WTC11 (cell line): ENCODE results near the gene TBC1D14. TPM values are rescaled to one million over a fixed set of nuclear protein-coding genes. Genes with fewer than 3 reads are reported as not detected.

ENCODE experiments used
- ATAC-seq: fragments of 200-7000 bp; cut with Tn5 transposase; 2 replicates; pipeline ENCODE4 v1.10.0; 2021; ENCODE audit warnings: mild to moderate bottlenecking, moderate library complexity
- CTCF ChIA-PET: fragments of 300-600 bp; sonication (Branson Sonifier 250); formaldehyde crosslinking; loops from one replicate; lab custom pipeline; 2021; ENCODE audit warnings: antibody characterized with exemption; lab: Charles Lee
- POLR2A ChIA-PET: fragments of 350-600 bp; sonication (Branson Sonifier 250); formaldehyde crosslinking; loops from one replicate; lab custom pipeline; 2021; ENCODE audit warnings: antibody characterized with exemption; lab: Charles Lee
- DNase-seq: peaks from one replicate; pipeline ENCODE4 v3.0.0; 2021; ENCODE audit warnings: low spot score
- H3K27ac Mint-ChIP-seq: 2 replicates; pipeline ENCODE4 v1.8.0; 2021; ENCODE audit warnings: mixed read lengths
- H3K27me3 Mint-ChIP-seq: 2 replicates; pipeline ENCODE4 v1.8.0; 2021; ENCODE audit warnings: low read depth, mild to moderate bottlenecking, moderate library complexity, mixed read lengths
- H3K36me3 Mint-ChIP-seq: 2 replicates; pipeline ENCODE4 v1.8.0; 2021; ENCODE audit warnings: mixed read lengths
- H3K4me1 Mint-ChIP-seq: 2 replicates; pipeline ENCODE4 v1.8.0; 2022; ENCODE audit warnings: mixed read lengths
- H3K4me3 Mint-ChIP-seq: 2 replicates; pipeline ENCODE4 v1.8.0; 2021; ENCODE audit warnings: mild to moderate bottlenecking, moderate library complexity, mixed read lengths
- H3K9me3 Mint-ChIP-seq: 2 replicates; pipeline ENCODE4 v1.8.0; 2021; ENCODE audit warnings: mixed read lengths
- CREM ChIP-seq: sonication (generic); formaldehyde crosslinking; IDR thresholded peaks from 2 replicates; pipeline ENCODE4 v1.8.1; 2022; ENCODE audit warnings: mild to moderate bottlenecking, missing genetic modification reagents, moderate library complexity
- EMX1 ChIP-seq: fragments of 250-450 bp; sonication (Bioruptor Pico); IDR thresholded peaks from 2 replicates; pipeline ENCODE4 v1.8.0; 2021; ENCODE audit warnings: mild to moderate bottlenecking
- FOXJ3 ChIP-seq: sonication (generic); formaldehyde crosslinking; IDR thresholded peaks from 2 replicates; pipeline ENCODE4 v1.9.0; 2021; ENCODE audit warnings: missing genetic modification reagents, mild to moderate bottlenecking, borderline replicate concordance
- FOXK1 ChIP-seq: sonication (generic); formaldehyde crosslinking; IDR thresholded peaks from 2 replicates; pipeline ENCODE4 v1.8.0; 2022; ENCODE audit warnings: mild to moderate bottlenecking, moderate library complexity, missing genetic modification reagents
- HMGA2 ChIP-seq: fragments of 250-450 bp; sonication (Bioruptor Pico); IDR thresholded peaks from 2 replicates; pipeline ENCODE4 v1.4.0; 2021; ENCODE audit warnings: mild to moderate bottlenecking, moderate library complexity
- NFE2L1 ChIP-seq: sonication (generic); formaldehyde crosslinking; IDR thresholded peaks from 2 replicates; pipeline ENCODE4 v1.8.1; 2023; ENCODE audit warnings: missing genetic modification reagents
- TEAD4 ChIP-seq: sonication (generic); formaldehyde crosslinking; IDR thresholded peaks from 2 replicates; pipeline ENCODE4 v1.8.0; 2022; ENCODE audit warnings: mild to moderate bottlenecking, missing genetic modification reagents
- TP53 ChIP-seq: sonication (generic); formaldehyde crosslinking; IDR thresholded peaks from 2 replicates; pipeline ENCODE4 v1.8.1; 2023; ENCODE audit warnings: mild to moderate bottlenecking, missing genetic modification reagents
- ZNF263 ChIP-seq: sonication (generic); formaldehyde crosslinking; IDR thresholded peaks from 2 replicates; pipeline ENCODE4 v1.8.1; 2022; ENCODE audit warnings: low read depth, mild to moderate bottlenecking, moderate library complexity, missing genetic modification reagents
- ZNF317 ChIP-seq: sonication (generic); formaldehyde crosslinking; IDR thresholded peaks from 2 replicates; pipeline ENCODE4 v1.8.1; 2023; ENCODE audit warnings: low read depth, mild to moderate bottlenecking, moderate library complexity, missing genetic modification reagents, borderline replicate concordance
- ZNF423 ChIP-seq: fragments of 250-450 bp; sonication (Bioruptor Pico); IDR thresholded peaks from 2 replicates; pipeline ENCODE4 v2.1.2; 2022; ENCODE audit warnings: mild to moderate bottlenecking, moderate library complexity
- total RNA-seq: library from RNA; stranded (reverse); gene quantifications from 3 replicates; pipeline ENCODE4 v1.2.3, GENCODE V29; 2021
- TF ChIP-seq, protein P1 (sequence below): fragments of 250-450 bp; sonication (Bioruptor Pico); IDR thresholded peaks from 2 replicates; pipeline ENCODE4 v1.9.0; 2021; ENCODE audit warnings: mild to moderate bottlenecking, borderline replicate concordance
- TF ChIP-seq, protein P2 (sequence below): sonication (generic); formaldehyde crosslinking; IDR thresholded peaks from 2 replicates; pipeline ENCODE4 v1.8.0; 2023; ENCODE audit warnings: mild to moderate bottlenecking, missing genetic modification reagents
- TF ChIP-seq, protein P3 (sequence below): sonication (generic); formaldehyde crosslinking; IDR thresholded peaks from 2 replicates; pipeline ENCODE4 v1.8.1; 2022; ENCODE audit warnings: missing genetic modification reagents, borderline replicate concordance
- TF ChIP-seq, protein P4 (sequence below): sonication (generic); formaldehyde crosslinking; IDR thresholded peaks from 2 replicates; pipeline ENCODE4 v1.8.1; 2023; ENCODE audit warnings: mild to moderate bottlenecking, moderate library complexity, missing genetic modification reagents
- TF ChIP-seq, protein P5 (sequence below): sonication (generic); formaldehyde crosslinking; IDR thresholded peaks from 2 replicates; pipeline ENCODE4 v1.8.1; 2023; ENCODE audit warnings: mild to moderate bottlenecking, missing genetic modification reagents
- TF ChIP-seq, protein P6 (sequence below): sonication (generic); formaldehyde crosslinking; conservative IDR thresholded peaks from 2 replicates; pipeline ENCODE4 v1.8.1; 2022; ENCODE audit warnings: mild to moderate bottlenecking, missing genetic modification reagents

The TBC1D14 gene
- total RNA-seq, 1 experiment from 2014 or later = 45.1 TPM

DNA sequence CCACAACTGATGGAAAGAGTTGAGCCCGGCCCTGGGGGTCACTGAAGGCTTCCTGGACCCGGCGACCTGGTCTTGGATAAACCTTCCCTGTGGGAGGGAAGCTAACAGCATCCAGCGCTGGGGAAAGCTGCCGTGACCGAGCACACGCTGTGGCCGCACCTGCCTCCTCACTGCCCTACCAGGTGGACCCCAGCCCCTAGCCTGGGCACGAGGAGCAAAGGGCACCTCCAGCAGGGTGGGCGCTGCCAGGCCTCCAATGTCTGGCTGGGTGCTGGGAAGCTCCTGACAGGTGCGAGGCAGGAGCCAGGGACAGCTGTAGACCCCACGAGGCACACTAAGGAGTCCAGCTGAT, 141.5 kb downstream of the TBC1D14 start:
- Mint-ChIP-seq H3K9me3 (no peaks in the 10 kb centered on the region), H3K27me3 (no peaks in the 10 kb centered on the region), H3K36me3 (peaks cover 7% of the 10 kb centered on the region), H3K4me3 (no peak overlapping the region), H3K27ac (no peak overlapping the region), H3K4me1 (peaks cover 19% of the 10 kb centered on the region)
- CTCF ChIA-PET = interaction anchor here (1.4 to 1.9 kb wide), 2 partner anchors 8 to 16 kb away, joined by 3 to 6 read pairs; partner anchors contain the start of genes GRPEL1 and TADA2B
- POLR2A ChIA-PET = no interaction called here
- DNase-seq (no peak), ATAC-seq (no peak)
- TF ChIP-seq TEAD4 (no peak), FOXJ3 (CRISPR knock-in tag) (no peak), ZNF263 (CRISPR knock-in tag) (no peak), EMX1 (no peak), HMGA2 (CRISPR knock-in tag) (no peak), FOXK1 (CRISPR knock-in tag) (no peak), ZNF317 (CRISPR knock-in tag) (no peak)
- TF ChIP-seq, protein P1, sequence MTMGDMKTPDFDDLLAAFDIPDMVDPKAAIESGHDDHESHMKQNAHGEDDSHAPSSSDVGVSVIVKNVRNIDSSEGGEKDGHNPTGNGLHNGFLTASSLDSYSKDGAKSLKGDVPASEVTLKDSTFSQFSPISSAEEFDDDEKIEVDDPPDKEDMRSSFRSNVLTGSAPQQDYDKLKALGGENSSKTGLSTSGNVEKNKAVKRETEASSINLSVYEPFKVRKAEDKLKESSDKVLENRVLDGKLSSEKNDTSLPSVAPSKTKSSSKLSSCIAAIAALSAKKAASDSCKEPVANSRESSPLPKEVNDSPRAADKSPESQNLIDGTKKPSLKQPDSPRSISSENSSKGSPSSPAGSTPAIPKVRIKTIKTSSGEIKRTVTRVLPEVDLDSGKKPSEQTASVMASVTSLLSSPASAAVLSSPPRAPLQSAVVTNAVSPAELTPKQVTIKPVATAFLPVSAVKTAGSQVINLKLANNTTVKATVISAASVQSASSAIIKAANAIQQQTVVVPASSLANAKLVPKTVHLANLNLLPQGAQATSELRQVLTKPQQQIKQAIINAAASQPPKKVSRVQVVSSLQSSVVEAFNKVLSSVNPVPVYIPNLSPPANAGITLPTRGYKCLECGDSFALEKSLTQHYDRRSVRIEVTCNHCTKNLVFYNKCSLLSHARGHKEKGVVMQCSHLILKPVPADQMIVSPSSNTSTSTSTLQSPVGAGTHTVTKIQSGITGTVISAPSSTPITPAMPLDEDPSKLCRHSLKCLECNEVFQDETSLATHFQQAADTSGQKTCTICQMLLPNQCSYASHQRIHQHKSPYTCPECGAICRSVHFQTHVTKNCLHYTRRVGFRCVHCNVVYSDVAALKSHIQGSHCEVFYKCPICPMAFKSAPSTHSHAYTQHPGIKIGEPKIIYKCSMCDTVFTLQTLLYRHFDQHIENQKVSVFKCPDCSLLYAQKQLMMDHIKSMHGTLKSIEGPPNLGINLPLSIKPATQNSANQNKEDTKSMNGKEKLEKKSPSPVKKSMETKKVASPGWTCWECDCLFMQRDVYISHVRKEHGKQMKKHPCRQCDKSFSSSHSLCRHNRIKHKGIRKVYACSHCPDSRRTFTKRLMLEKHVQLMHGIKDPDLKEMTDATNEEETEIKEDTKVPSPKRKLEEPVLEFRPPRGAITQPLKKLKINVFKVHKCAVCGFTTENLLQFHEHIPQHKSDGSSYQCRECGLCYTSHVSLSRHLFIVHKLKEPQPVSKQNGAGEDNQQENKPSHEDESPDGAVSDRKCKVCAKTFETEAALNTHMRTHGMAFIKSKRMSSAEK (CRISPR knock-in tag) = no peak
- TF ChIP-seq, protein P2, sequence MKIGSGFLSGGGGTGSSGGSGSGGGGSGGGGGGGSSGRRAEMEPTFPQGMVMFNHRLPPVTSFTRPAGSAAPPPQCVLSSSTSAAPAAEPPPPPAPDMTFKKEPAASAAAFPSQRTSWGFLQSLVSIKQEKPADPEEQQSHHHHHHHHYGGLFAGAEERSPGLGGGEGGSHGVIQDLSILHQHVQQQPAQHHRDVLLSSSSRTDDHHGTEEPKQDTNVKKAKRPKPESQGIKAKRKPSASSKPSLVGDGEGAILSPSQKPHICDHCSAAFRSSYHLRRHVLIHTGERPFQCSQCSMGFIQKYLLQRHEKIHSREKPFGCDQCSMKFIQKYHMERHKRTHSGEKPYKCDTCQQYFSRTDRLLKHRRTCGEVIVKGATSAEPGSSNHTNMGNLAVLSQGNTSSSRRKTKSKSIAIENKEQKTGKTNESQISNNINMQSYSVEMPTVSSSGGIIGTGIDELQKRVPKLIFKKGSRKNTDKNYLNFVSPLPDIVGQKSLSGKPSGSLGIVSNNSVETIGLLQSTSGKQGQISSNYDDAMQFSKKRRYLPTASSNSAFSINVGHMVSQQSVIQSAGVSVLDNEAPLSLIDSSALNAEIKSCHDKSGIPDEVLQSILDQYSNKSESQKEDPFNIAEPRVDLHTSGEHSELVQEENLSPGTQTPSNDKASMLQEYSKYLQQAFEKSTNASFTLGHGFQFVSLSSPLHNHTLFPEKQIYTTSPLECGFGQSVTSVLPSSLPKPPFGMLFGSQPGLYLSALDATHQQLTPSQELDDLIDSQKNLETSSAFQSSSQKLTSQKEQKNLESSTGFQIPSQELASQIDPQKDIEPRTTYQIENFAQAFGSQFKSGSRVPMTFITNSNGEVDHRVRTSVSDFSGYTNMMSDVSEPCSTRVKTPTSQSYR (CRISPR knock-in tag) = no peak
- TF ChIP-seq, protein P3, sequence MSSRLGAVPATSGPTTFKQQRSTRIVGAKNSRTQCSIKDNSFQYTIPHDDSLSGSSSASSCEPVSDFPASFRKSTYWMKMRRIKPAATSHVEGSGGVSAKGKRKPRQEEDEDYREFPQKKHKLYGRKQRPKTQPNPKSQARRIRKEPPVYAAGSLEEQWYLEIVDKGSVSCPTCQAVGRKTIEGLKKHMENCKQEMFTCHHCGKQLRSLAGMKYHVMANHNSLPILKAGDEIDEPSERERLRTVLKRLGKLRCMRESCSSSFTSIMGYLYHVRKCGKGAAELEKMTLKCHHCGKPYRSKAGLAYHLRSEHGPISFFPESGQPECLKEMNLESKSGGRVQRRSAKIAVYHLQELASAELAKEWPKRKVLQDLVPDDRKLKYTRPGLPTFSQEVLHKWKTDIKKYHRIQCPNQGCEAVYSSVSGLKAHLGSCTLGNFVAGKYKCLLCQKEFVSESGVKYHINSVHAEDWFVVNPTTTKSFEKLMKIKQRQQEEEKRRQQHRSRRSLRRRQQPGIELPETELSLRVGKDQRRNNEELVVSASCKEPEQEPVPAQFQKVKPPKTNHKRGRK (CRISPR knock-in tag) = no peak
- TF ChIP-seq, protein P4, sequence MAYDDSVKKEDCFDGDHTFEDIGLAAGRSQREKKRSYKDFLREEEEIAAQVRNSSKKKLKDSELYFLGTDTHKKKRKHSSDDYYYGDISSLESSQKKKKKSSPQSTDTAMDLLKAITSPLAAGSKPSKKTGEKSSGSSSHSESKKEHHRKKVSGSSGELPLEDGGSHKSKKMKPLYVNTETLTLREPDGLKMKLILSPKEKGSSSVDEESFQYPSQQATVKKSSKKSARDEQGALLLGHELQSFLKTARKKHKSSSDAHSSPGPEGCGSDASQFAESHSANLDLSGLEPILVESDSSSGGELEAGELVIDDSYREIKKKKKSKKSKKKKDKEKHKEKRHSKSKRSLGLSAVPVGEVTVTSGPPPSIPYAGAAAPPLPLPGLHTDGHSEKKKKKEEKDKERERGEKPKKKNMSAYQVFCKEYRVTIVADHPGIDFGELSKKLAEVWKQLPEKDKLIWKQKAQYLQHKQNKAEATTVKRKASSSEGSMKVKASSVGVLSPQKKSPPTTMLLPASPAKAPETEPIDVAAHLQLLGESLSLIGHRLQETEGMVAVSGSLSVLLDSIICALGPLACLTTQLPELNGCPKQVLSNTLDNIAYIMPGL (CRISPR knock-in tag) = no peak
- TF ChIP-seq, protein P5, sequence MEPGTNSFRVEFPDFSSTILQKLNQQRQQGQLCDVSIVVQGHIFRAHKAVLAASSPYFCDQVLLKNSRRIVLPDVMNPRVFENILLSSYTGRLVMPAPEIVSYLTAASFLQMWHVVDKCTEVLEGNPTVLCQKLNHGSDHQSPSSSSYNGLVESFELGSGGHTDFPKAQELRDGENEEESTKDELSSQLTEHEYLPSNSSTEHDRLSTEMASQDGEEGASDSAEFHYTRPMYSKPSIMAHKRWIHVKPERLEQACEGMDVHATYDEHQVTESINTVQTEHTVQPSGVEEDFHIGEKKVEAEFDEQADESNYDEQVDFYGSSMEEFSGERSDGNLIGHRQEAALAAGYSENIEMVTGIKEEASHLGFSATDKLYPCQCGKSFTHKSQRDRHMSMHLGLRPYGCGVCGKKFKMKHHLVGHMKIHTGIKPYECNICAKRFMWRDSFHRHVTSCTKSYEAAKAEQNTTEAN (CRISPR knock-in tag) = no peak

DNA sequence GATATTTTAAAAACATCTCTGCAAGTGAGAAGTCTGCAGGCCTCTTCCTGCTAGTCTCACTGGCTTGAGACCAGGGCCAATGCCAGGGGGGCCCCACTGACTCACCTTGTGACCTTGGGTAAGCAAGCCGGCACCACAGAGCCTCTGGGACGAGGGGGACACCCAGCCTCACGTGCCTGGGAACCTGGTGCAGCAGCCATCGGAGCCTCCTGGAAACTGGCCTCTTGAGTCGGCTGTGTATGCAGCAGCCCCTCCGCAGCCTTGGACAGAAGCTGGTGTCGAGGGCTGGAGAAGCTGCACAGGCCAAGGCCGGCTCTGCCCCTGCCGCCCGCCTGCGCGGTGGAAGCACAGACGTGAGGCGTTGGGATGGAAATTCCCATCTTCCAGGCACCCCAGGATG, 142.3 kb downstream of the TBC1D14 start:
- Mint-ChIP-seq H3K36me3 (peaks cover 9% of the 10 kb centered on the region), H3K4me3 (no peak overlapping the region), H3K27me3 (no peaks in the 10 kb centered on the region), H3K9me3 (no peaks in the 10 kb centered on the region), H3K4me1 (peaks cover 15% of the 10 kb centered on the region), H3K27ac (no peak overlapping the region)
- ATAC-seq = no peak
- CTCF ChIA-PET = interaction anchor here (1.9 kb wide), 1 partner anchor 9 kb away, joined by 6 read pairs; the partner anchor contains the start of gene TADA2B
- no peak for DNase-seq
- POLR2A ChIA-PET = no interaction called here
- no peak for TF ChIP-seq CREM (CRISPR knock-in tag)
- no peak for TF ChIP-seq NFE2L1 (CRISPR knock-in tag)
- no peak for TF ChIP-seq EMX1
- TF ChIP-seq ZNF423 (CRISPR knock-in tag) = no peak
- TF ChIP-seq, protein P4 (CRISPR knock-in tag) = no peak
- TF ChIP-seq TP53 (CRISPR knock-in tag) = no peak
- TF ChIP-seq, protein P6, sequence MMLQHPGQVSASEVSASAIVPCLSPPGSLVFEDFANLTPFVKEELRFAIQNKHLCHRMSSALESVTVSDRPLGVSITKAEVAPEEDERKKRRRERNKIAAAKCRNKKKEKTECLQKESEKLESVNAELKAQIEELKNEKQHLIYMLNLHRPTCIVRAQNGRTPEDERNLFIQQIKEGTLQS (CRISPR knock-in tag) = no peak
